RWPE1 (cell line): Measurements from ENCODE around the gene VSTM1.

ENCODE experiments used
- CTCF ChIA-PET: fragments of 350-600 bp; sonication (Branson Sonifier 250); formaldehyde crosslinking; extraction: SDS; loops from one replicate; lab custom pipeline; 2021; lab: Yijun Ruan, JAX
- POLR2A ChIA-PET: fragments of 400-600 bp; formaldehyde crosslinking; extraction: SDS; loops from one replicate; lab custom pipeline; 2020; ENCODE audit warnings: antibody characterized with exemption; ENCODE audit not compliant: low non-redundant PET; lab: Yijun Ruan, JAX
- DNase-seq: peaks from one replicate; pipeline ENCODE4 v3.0.0; 2012; ENCODE audit warnings: low spot score
- H3K27ac ChIP-seq: fragments of 450-650 bp; 2 replicates; pipeline ENCODE4 v1.5.1; 2017
- CTCF ChIP-seq: fragments of 450-650 bp; conservative IDR thresholded peaks from 2 replicates; pipeline ENCODE4 v1.5.1; 2017; ENCODE audit warnings: low read depth, mild to moderate bottlenecking

VSTM1 gene

DNA sequence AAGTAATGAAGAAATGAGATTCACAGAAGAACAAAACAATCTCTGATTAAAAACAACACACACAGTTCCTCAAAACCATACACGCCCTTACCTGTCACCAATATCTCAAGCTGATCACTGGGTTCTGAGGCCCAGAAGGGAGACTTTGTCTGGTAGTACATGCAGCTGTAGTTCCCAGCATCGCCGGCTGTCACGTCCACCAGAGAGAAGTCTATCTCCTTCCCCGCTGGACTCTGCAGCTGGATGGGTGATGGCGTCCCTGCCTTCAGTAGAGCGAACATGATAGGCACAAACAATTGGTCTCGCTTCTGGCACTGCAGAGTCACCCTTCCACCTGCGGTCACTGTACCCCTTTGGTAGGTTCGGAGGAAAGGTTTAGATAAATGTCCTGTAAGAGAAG lies 10.1 kb upstream of the VSTM1 start:
- ChIA-PET POLR2A (no interaction called here), CTCF (interaction anchor here (0.6 kb wide), 1 partner anchor 49 kb away, joined by 3 read pairs; no protein-coding TSS in a partner anchor)
- no peak overlapping the region for H3K27ac ChIP-seq
- no peak for DNase-seq
- no peak for TF ChIP-seq CTCF

- TF ChIP-seq CTCF, result no peak
- DNase-seq, result no peak
- CTCF ChIA-PET, result no interaction called here
- POLR2A ChIA-PET, result no interaction called here
- no peak overlapping the region for H3K27ac ChIP-seq
Observed at GRCh38 chr19:54069470-54069869, 5.8 kb upstream of the VSTM1 start.

DNA sequence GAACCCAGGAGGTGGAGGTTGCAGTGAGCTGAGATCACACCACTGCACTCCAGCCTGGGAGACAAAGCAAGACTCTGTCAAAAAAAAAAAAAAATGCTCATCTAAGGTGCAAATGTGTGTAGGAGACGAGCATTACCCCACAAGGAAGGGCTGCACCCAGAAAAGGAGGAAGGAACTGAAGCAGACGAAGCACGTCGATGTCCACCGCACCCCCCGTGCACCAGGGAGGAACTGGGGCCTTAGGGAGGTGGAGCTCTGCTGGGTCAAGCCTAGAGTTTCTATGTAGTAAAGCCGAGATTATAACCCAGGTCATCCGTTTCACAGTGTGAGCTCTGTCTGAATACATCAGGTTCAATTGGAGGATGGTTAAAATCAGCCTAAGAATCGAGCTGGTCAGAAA lies 1.1 kb downstream of the VSTM1 start:
- no peak for DNase-seq
- H3K27ac ChIP-seq, result no peak overlapping the region
- no peak for TF ChIP-seq CTCF
- ChIA-PET CTCF (interaction anchor here (0.7 kb wide), 1 partner anchor 254 kb away, joined by 5 read pairs; no protein-coding TSS in a partner anchor), POLR2A (no interaction called here)

DNA sequence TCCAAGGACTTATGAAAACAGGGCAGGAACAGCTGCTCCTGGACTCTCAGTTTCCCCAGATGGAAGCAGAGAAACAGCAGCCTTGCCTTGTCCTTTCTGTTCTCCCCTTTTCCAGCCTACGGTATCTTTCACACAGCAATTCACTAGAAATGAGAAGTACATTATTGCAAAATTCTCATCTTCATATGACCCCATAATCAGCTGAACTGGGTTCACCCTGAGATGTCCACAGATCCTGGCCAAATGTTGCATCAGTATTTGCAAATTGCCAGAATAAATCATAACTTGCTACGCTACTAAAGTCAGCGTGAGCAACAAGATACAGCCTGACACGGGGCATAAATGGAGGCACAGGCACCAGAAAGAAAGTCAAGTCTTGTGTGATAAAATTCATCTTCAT lies 16.1 kb downstream of the VSTM1 start:
- POLR2A ChIA-PET, result no interaction called here
- TF ChIP-seq CTCF, result no peak
- CTCF ChIA-PET, result no interaction called here
- no peak for DNase-seq
- H3K27ac ChIP-seq, result no peak overlapping the region

DNA sequence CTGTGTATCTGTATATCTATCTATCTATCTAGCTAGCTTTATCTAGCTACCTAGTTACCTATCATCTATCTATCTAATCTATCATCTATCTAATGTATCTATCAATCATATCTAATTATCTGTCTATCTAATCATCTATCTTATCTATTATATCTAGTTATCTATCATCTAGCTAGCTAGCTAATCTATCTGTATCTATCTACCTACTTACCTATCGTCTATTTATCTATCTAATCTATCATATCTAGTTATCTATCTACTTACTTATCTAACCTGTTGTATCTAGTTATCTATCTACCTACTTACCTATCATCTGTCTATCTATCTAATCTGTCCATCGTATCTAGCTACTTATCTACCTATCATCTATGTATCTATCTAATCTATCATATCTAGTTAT lies 17.9 kb downstream of the VSTM1 start:
- CTCF ChIA-PET, result no interaction called here
- no peak for DNase-seq
- no peak for TF ChIP-seq CTCF
- POLR2A ChIA-PET, result no interaction called here
- no peak overlapping the region for H3K27ac ChIP-seq

- ChIA-PET CTCF (interaction anchor here (0.7 to 2.0 kb wide), 2 partner anchors 19 to 258 kb away, joined by 3 to 6 read pairs; no protein-coding TSS in a partner anchor), POLR2A (no interaction called here)
- DNase-seq, result no peak
- H3K27ac ChIP-seq, result no peak overlapping the region
- TF ChIP-seq CTCF, result no peak
Observed at GRCh38 chr19:54042989-54043388, 20.7 kb downstream of the VSTM1 start.
